HG02943 (cell line): ENCODE data around the gene MRO.
"Not testable (repeated sequence)": the region's sequence is repeated elsewhere in the genome, so short reads cannot be mapped to it uniquely, and the experiment has no call there.

Experiments
- ATAC-seq: cut with Tn5 transposase; IDR thresholded peaks from one replicate; pipeline ENCODE4 v1.9.1; 2021; ENCODE audit warnings: mild to moderate bottlenecking, low read depth, moderate library complexity; ENCODE audit not compliant: unreplicated experiment

The MRO gene

DNA sequence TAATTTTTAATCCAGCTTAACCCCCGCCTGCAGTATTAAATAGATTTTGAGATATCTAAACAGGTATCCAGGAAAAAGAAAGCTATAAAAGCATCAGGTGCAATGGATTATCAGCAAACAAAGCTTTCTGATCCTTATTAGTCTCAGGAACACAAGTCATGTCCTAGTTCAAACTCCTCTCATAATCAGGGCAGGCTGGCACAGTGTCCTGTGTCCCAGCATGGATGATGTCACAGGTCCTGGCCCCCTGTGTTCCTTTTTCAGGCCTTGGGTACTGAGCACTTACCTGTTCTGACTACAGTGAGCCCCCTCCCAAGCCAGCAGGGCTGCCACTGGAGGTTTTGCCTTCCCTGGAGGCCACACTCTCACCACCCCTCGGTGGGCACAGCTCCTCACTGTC, 19.5 kb upstream of the MRO start:
- no peak for ATAC-seq

DNA sequence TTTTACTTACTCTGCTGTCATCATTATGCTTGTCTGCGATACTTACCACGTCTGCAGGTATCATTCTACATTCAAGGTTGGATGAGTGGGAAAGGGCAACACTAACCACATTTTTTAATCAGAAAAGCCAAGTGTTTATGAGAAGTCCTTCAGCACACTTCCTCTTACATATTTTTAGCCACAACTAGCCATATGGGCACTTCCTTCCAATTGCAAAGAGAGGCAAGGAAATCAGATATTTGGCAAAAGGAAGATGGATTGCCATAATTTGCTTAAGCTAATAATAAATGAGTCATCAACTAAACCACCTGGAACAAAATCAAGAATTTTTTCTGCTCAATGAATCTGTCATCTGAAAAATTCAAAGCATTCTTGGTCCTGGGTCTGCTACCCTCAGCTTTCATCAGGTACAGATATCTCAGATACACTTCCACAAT, 16.7 kb upstream of the MRO start:
- no peak for ATAC-seq

DNA sequence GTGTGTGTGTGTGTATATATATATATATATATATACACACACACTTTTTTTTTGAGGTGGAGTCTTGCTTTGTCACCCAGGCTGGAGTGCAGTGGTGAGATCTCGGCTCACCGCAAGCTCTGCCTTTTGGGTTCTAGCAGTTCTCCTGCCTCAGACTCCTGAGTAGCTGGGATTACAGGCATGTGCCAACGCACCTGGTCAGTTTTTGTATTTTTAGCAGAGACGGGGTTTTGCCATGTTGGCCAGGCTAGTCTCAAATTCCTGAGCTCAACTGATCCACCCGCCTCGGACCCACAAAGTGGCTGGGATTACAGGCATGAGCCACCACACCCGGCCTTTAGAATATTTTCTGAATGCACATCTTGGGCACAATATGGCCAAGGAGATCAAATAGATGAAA, 13.7 kb upstream of the MRO start:
- ATAC-seq, result not testable (repeated sequence)

DNA sequence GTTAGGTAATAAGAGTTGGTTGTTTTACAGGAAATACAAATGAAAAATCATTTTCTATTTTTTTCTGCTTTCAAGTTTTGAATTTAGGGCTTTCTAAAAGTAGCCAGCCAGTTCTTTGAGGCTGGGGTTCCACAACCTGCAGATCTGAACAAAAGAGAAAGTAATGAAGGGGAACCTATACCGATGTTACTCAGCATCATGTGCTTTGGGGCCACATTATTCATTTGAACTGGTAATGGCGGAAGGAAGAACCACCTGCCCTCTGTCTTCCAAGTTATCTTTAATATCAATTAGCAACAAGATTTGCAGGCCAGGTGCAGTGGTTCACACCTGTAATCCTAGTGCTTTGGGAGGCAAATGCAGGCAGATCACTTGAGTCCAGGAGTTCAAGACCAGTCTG, 12.9 kb upstream of the MRO start:
- no peak for ATAC-seq

DNA sequence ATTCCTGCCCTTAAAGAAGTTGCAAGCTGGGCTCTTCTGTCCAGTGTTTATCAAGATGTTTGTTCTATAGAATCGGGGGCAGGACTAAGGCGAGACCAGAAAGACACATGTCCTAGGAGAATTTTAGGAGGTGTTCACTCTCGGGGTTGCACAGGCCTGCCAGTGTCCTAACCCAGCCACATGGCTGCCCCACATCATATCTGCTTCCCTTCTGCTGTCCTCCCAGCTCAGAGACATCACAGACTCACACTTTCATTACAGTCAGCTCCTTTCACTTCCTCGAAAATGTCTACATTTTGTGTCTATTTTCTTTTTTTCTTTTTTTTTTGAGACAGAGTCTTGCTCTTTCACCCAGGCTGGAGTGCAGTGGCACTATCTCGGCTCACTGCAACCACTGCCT, 10.7 kb upstream of the MRO start:
- no peak for ATAC-seq

DNA sequence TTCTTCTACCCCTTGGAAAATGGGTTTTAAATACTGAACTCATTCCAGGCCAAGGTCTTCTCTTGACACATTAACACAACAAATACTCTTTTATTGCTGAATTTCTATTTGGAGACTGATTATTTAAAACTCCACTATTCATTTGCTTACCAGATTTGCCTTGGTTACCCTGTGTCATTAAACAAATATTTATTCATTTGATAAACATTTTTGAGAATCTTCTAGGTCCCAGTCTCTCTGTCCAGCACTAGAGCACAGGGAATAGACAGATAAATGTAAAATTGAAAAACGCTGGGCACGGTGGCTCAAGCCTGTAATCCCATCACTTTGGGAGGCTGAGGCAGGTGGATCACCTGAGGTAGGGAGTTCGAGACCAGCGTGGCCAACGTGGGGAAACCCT, 9.8 kb upstream of the MRO start:
- no peak for ATAC-seq

DNA sequence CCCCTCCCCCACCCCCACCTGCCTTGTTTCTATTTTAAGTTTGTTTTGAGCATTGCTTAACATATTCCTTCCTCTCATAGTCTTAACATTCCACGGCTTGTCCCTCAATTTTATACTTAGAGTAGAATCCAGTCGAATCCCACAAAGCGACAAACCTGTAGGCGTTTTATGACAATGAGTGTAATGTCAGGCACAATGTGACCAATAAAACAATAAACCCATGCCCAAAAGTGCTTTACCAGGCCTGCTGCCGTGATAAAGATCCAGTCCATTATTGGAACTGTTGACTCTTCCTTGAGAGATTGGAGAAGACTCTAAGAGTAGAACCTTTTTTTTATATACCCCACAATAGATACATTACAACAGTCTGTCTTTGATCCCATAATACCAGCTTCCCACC, 6.2 kb upstream of the MRO start:
- ATAC-seq, result no peak

DNA sequence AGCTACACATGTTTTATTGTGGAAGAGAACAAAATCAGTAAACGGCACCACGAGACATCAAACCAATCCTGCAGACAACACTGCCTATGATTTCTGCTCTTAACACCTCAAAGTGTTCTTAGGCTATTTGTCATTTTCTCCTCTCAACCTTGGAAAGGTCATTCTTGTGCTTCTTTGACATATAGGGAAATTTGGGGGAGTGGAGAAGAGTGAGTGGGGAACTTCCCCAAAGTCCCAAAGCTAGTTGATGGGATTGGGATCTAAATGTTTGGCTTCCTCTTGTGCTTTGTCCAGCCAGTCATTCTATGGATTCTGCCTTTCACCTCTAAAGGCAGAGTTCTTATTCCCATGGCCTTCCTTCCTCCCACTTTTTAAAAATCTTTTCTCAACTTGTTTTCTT, 5.8 kb upstream of the MRO start:
- ATAC-seq, result no peak

DNA sequence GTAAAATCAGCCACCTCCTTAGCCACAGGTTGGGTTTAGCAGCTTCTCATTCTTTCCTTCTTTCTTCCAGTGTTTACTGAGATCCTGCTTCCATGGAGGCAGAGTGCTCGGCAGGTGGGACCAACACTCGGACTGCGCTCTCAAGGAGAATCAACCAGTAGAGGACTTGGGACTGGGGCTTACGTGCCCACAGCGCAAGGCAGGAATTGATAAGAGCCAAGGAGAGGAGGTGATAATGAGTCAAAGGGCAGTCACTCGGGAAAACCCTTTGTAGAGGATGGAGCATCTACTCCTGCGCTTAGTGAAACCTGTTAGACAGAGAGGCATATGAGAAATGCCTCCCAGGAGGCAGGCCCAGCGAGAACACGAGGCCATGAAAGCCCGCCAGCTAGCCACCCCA, 2.9 kb upstream of the MRO start:
- no peak for ATAC-seq

DNA sequence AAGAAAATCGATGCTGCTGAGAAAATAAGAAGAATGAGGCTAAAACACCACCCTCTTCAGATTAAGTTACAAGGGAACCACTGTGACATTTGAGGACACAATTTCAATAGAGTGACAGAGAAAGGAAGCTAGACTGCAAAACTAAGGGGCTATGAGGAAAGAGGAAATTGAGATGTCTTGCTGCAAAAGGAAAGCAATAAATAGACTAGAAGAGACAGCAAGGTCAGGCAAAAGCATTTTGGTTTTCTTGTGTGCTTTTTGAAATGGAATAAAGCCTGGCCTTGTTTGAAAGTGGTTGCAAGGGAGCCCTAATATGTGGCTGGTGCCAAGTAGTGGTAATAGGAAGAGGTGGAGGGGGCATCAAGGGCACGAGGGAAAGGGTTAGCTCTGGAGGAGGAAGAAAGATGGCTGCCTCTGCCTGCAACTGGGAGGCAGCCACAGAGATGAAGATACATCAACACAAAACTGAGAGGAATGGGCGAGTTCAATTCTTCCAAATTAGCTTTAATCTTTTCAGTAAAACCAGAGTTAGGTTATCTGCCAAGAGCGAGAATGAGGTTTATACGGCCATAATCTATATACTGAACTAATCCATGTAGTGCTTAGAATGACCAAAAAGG, 1.2 kb upstream of the MRO start:
- ATAC-seq, result no peak

DNA sequence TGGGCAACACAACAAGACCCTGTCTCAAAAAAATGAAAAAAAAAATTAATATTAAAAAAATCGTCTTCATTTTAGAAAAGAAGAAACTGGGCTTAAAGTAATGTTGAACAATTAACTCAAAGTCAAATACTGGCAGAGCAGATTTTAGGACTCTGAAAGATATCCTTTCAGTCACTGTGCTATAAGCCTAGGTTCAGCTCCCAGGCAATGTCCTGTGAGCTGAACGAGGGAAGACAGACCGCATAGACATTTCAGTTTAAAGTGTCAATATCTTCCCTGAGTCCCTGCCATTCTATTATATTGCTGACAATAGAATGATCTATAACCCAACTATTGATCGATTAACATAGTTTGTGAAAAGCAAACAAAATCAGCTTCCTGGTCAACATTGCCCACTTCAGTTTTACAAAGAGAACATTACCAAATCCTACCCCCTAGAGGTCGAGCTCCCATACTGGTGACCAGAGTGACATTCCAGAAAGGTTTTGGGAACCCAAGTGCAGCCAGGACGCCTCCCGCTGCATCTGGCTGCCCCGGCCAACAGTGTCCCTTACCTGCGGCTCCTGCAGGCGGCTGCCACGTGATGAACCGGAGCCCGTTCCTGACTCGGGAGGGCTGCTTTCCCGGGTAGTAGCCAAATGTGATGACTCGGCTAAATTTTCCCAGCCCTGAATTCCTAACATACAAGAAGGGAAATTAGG, 639 bp downstream of the MRO start:
- ATAC-seq, result no peak

DNA sequence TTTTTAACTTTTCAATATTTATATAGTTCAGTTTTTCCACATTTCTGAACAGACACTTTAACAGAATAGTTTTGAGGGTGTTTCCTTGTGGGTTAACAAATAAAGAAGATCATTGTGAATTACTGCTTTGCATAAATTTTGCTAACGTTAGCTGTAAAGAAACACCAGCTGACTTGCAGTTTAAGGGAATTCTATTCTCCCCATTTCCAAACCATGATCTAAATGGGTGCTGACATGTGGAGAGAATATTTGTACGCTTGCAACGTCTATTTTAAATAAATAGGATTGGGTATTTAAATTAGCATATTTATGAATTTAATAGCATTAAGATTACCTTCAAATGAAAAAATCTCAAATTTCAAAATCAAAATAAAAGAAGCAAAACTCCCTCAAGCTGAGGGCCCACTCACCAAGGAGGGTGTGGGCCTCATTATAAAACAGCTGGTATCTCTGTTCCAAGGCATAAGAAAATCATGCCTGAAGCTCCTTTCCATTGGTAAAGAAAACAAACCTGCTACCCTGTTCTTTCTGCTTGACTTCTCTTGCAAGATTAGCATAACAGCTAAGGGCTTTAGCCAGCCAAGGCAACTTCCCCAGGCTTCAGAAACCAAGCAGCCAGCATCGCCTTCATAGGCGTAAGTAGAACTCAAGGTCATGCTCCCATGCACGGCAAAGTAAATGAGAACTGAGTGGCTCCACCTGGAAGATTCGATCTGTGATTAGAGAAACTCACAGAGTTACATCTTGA, 3.2 kb downstream of the MRO start:
- ATAC-seq, result no peak

DNA sequence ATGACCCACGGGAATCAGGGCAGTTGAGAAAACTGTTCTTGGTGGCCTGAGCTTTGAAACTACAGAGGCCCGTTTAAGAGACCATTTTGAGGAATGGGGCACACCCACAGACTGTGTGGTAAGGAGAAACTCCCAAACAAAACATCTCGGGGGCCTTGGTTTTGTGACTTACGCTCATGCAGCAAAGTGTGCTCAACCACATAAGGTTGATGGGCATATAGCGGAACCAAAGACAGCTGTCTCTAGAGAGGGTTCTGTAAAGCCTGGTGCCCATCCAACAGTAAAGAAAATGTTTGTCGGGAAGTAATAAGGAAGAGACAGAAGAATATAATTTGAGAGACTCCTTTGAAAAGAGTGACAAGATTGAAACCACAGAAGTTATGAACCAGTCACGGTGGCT, 5.4 kb downstream of the MRO start:
- ATAC-seq, result no peak

DNA sequence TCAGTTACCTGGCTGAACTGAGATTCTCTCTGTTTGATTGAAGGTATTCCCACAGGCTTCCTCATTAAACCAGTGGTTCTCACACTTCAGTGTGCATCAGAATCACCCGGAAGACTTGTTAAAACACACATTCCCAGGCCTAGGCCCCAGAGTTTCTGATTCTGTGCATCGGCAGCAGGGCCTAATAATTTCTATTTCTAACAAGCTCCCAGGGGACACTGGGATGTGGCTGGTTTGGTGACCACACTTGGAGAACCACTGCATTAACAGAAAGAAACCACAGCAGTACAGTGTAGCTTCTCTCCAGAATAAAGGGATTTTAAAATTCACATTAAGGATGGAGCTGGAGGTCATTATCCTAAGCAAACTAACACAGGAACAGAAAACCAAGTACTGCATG, 6.5 kb downstream of the MRO start:
- no peak for ATAC-seq

DNA sequence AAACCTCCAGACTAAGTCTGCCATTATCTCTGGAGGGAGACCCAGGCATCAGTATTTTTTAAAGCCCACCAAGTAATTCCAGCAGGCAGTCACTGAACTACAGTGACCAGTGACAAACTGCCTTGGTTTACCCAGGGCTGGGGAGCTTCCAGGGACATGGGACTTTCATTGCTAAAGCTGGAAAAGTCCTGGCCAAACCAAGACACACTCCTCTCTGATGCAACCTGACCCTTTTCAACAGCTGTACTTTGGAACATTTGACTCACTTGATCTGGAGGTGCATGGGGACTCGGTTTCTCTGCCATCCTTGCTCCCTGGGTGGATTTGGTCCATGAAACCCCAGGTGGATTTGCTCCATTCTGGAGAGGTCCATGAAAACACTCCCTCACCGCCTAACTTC, 7.0 kb downstream of the MRO start:
- no peak for ATAC-seq

DNA sequence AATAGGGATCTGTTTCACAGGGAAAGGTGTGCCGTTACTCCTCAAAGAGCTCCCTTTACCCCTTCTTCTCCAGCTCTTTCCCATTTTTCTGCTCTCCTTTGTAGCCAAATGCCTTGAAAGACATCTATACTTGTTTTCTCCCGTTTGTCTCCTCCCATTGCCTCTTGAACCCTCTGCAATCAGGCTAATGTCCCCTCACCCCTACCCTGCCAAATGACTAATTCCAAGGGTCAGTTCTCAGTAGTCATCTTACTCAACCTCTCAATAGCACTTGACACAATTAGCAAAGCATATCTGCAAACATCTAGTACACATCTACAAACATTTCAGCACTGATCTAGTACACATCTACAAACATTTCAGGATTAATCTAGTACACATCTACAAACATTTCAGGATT, 12.6 kb downstream of the MRO start:
- no peak for ATAC-seq

DNA sequence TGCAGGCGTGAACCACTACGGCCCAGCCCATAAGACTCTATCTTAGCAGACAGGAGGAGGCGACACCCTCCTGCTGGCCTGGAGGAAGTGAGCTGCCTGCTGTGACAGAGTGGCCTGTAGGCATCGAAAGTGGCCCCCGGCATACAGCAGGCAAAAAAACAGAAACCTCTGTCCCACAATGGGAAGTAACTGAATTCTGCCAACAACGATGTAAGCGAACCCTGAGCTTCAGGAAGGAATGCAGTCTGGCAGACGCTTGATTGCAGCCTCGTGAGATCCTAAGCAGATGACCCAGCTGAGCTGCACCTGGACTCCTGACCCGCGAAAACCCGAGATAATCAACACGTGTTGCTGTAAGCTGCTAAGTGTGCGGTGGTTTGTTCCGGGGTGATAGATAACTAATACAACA, 13.6 kb downstream of the MRO start:
- ATAC-seq, result no peak

DNA sequence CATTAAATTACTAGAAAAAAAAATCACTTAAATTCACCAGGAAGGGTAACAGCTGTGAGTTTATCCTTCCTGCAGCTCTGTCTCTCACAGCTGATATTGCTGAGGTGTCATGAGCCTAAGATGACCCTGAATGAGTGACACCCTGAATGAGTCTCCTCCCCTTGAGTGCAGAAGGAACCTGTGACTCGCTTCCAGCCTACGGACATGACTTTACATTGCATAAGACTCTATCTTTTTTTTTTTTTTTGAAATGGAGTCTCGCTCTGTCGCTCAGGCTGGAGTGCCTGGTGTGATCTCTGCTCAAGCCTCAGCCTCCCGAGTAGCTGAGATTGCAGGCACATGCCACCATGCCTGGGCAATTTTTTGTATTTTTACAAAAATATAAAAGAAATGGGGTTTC, 14.1 kb downstream of the MRO start:
- no peak for ATAC-seq

DNA sequence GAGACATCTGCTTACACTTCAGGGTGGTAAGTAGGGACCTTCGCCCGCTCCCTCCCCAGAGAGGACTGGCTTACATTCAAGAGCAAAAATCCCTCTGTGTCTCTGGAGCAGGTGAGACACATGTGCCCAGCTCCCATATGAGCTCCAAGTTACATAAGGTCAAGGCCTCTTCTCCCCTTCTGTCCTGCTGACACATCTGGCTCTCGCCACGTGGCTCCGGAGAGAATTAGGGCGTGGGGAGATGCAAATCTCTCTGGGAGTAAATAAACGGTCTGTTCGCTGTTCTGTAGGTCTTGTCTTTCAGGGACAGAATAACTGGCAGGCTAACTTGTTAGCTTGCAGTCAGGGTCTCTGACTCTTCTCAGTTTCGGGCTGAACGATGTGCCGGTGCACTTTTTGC, 16.2 kb downstream of the MRO start:
- no peak for ATAC-seq

DNA sequence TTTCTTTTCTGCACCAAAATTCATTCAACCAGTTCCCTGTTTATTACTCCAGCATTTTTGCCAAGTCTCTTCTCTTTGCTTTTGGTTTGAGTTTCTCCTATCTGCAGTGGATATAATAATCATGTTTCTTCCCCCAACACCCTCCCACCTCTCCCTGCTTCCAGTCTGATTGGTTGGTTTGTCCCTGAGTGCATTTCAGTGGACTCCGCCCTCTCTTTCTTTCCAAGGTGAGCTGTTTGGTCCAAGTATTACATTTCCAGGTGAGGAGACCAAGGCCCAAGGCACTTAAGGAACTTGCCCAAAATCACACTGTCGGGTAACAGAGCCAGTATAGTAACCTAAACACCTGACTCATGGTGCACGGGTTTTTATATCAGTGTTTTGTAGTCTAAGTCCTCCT, 17.7 kb downstream of the MRO start:
- no peak for ATAC-seq

DNA sequence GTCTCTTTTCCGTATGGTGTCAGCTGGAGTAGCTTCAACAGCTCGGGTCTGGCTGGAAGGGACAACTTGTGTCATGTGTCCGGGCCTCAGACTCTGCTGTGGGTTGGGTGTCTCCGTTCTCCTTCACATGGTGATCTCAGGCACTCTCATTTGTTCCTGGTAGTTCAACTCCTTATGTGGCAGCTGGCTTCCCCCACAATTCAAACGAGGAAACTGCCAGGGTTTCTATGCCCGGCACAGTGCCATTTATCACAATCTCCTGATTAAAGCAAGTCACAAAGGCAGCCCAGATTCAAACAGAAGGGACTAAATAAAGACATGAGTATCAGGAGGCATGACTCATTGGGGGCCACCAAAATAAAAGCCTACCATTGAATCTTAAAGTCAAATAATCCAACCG, 22.7 kb downstream of the MRO start:
- ATAC-seq, result no peak

DNA sequence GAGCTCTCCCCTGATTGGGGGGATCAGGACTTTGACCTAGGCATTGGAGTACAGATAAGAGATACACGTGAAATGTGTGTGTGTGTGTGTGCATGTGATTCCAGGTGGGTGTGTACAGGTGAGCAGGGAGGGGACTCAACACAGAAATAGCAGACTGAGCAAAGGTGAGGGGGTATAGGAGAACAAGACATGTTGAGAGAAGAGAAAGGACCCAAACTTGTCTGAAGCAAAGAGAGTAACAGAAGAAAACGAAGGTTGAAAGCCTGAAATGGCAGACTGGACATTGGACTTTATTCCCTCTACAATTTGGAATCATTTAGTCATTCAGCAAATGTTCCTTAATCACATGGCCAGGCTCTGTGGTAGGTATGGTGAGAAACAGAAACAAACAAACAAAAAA, 23.3 kb downstream of the MRO start:
- no peak for ATAC-seq
